ENCODE data around the gene UXT. TPM values are rescaled to one million over a fixed set of nuclear protein-coding genes. Genes with fewer than 3 reads are reported as not detected.

The UXT gene
- total and polyA plus RNA-seq, 4 donors, result 74.9 to 316 (median 132) TPM

DNA sequence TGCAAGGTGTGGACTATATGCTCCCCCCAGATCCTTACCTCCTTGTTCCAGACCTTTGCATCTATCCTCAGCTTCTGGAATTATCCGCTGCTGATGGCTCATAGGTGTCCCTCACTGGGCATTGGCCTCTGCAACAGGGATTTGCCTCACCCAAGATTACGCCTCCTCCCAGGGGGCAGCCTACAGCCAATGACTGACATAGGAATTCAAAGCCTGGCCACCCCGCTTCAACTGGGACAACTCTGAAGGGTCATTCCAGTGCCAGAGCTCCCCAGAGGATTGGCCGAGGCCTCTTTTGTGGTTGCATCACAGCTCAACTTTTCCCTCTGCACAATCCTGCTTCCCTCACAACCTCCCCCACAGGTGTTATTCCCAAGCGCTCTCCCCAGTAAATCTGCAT, 44.4 kb downstream of the UXT start:
- DNase-seq (no peak), ATAC-seq (ENCODE audit: low FRiP score) (no peak)
- Histone ChIP-seq H3K27me3 (ENCODE audit: control insufficient read depth in 1 of 2, insufficient read depth in 2 of 2, low read length in 1 of 2) (no peaks in the 10 kb centered on the region), H3K9me3 (ENCODE audit: control insufficient read depth, low read length) (no peaks in the 10 kb centered on the region), H3K36me3 (ENCODE audit: control insufficient read depth in 1 of 2, insufficient read depth in 2 of 2, low read length in 1 of 2) (no peaks in the 10 kb centered on the region), H3K27ac (ENCODE audit: low read depth in 1 of 2, low read length in 2 of 2) (no peak overlapping the region), H3K4me3 (ENCODE audit: low read length in 2 of 2) (no peak overlapping the region), H3K4me1 (ENCODE audit: control insufficient read depth in 1 of 2, insufficient read depth in 2 of 2, low read length in 2 of 2) (no peaks in the 10 kb centered on the region)
- 72 to 73% methylated on average over 5 of the region's 5 CpGs for whole genome bisulfite sequencing, 2 donors
- intact Hi-C loops (cut with DNase I), result no loop called here

DNA sequence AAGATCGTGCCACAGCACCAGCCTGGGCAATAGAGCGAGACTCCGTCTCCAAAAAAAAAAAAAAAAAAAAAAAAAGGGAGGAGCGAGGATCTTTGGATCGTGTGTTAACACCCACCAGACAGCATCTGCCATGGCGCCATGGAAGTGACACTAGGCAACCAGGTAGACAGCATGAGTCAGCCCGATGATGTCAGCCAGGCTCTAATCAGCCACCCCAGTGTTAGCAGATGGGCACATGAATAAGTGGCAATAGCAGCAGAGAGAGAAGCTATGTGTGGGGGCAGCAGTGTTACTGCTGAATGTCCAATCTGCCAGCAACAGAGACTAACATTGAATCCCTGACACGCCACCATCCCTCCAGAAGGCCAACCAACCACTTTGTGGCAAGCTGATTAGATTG, 45.9 kb downstream of the UXT start:
- H3K4me1 ChIP-seq (ENCODE audit: control insufficient read depth in 1 of 2, insufficient read depth in 2 of 2, low read length in 2 of 2), result no peaks in the 10 kb centered on the region
- intact Hi-C loops (cut with DNase I), result no loop called here
- H3K36me3 ChIP-seq (ENCODE audit: control insufficient read depth in 1 of 2, insufficient read depth in 2 of 2, low read length in 1 of 2), result no peaks in the 10 kb centered on the region
- H3K27ac ChIP-seq (ENCODE audit: low read depth in 1 of 2, low read length in 2 of 2), result no peak overlapping the region
- DNase-seq (no peak), ATAC-seq (ENCODE audit: low FRiP score) (no peak)
- no peak overlapping the region for H3K4me3 ChIP-seq (ENCODE audit: low read length in 2 of 2)
- no peaks in the 10 kb centered on the region for H3K9me3 ChIP-seq (ENCODE audit: control insufficient read depth, low read length)
- no peaks in the 10 kb centered on the region for H3K27me3 ChIP-seq (ENCODE audit: control insufficient read depth in 1 of 2, insufficient read depth in 2 of 2, low read length in 1 of 2)
- WGBS, 2 donors, result 81 to 92% methylated on average over 8 of the region's 8 CpGs

DNA sequence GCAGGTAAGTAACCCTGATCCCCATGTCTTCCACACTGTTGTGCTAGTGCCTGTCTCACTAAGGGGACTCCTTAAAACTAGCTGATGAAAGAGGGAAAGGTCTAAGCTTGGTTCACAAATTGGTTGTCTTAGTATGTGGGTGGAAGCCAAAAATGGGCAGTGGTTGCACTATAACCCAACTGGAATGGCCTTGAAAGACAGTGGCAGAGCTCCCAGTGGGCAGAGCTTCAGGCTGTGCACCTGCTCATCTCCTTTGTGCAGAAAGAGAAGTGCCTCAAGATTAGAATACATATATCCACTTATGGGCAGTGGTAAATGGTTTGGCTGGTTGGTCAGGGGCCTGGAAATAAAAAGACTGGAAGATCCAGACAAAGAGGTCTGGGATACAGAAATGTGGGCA, 46.6 kb downstream of the UXT start:
- Histone ChIP-seq H3K9me3 (ENCODE audit: control insufficient read depth, low read length) (no peaks in the 10 kb centered on the region), H3K27me3 (ENCODE audit: control insufficient read depth in 1 of 2, insufficient read depth in 2 of 2, low read length in 1 of 2) (no peaks in the 10 kb centered on the region), H3K36me3 (ENCODE audit: control insufficient read depth in 1 of 2, insufficient read depth in 2 of 2, low read length in 1 of 2) (no peaks in the 10 kb centered on the region), H3K27ac (ENCODE audit: low read depth in 1 of 2, low read length in 2 of 2) (no peak overlapping the region), H3K4me3 (ENCODE audit: low read length in 2 of 2) (no peak overlapping the region), H3K4me1 (ENCODE audit: control insufficient read depth in 1 of 2, insufficient read depth in 2 of 2, low read length in 2 of 2) (no peaks in the 10 kb centered on the region)
- intact Hi-C loops (cut with DNase I), result no loop called here
- ATAC-seq (ENCODE audit: low FRiP score) (no peak), DNase-seq (no peak)

DNA sequence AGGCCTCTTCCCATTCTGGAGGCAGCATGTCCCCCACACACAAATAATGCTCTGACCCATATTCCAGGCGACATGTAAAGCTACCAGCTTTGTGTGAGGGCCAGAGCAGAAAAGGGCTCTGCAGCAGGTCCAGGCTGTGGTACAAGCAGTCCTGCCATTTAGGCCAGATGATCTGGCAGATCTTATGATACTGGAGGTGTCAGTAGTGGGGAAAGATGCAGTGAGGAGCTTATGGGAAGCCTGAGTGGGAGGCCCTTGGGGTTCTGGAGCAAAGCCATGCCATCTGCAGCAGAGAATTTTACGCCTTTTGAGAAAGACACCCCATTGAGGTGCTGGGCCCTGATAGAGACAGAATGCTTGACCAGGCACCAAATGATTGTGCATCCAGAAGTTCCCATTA, 47.1 kb downstream of the UXT start:
- H3K27me3 ChIP-seq (ENCODE audit: control insufficient read depth in 1 of 2, insufficient read depth in 2 of 2, low read length in 1 of 2), result no peaks in the 10 kb centered on the region
- intact Hi-C loops (cut with DNase I), result no loop called here
- H3K4me1 ChIP-seq (ENCODE audit: control insufficient read depth in 1 of 2, insufficient read depth in 2 of 2, low read length in 2 of 2), result no peaks in the 10 kb centered on the region
- 65 to 92% methylated on average over 2 of the region's 2 CpGs for WGBS, 2 donors
- H3K9me3 ChIP-seq (ENCODE audit: control insufficient read depth, low read length), result no peaks in the 10 kb centered on the region
- no peak for DNase-seq
- no peak overlapping the region for H3K27ac ChIP-seq (ENCODE audit: low read depth in 1 of 2, low read length in 2 of 2)
- no peak for ATAC-seq (ENCODE audit: low FRiP score)
- H3K4me3 ChIP-seq (ENCODE audit: low read length in 2 of 2), result no peak overlapping the region
- no peaks in the 10 kb centered on the region for H3K36me3 ChIP-seq (ENCODE audit: control insufficient read depth in 1 of 2, insufficient read depth in 2 of 2, low read length in 1 of 2)

DNA sequence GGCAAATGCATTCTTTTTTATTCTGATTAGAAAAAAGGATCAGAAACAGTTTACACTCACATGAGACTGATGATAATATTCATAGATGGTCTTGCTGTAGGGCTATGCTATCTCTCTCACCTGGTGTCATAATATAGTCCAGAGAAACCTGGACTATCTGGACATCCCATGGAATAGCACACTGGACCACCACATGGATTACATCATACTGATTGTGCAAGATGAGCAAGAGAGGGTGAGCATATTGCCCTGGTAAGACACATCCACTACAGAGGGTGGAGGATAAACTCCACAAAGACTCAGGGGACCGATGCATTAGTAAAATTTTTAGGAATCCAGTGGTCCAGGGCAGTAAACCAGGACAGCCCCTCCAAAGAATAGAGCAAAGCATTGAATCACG, 47.5 kb downstream of the UXT start:
- ATAC-seq (ENCODE audit: low FRiP score) (no peak), DNase-seq (no peak)
- Histone ChIP-seq H3K9me3 (ENCODE audit: control insufficient read depth, low read length) (no peaks in the 10 kb centered on the region), H3K4me3 (ENCODE audit: low read length in 2 of 2) (no peak overlapping the region), H3K27ac (ENCODE audit: low read depth in 1 of 2, low read length in 2 of 2) (no peak overlapping the region), H3K4me1 (ENCODE audit: control insufficient read depth in 1 of 2, insufficient read depth in 2 of 2, low read length in 2 of 2) (no peaks in the 10 kb centered on the region), H3K27me3 (ENCODE audit: control insufficient read depth in 1 of 2, insufficient read depth in 2 of 2, low read length in 1 of 2) (no peaks in the 10 kb centered on the region), H3K36me3 (ENCODE audit: control insufficient read depth in 1 of 2, insufficient read depth in 2 of 2, low read length in 1 of 2) (no peaks in the 10 kb centered on the region)
- intact Hi-C loops (cut with DNase I), result no loop called here
- 64 to 91% methylated on average over 2 of the region's 2 CpGs for WGBS, 2 donors

DNA sequence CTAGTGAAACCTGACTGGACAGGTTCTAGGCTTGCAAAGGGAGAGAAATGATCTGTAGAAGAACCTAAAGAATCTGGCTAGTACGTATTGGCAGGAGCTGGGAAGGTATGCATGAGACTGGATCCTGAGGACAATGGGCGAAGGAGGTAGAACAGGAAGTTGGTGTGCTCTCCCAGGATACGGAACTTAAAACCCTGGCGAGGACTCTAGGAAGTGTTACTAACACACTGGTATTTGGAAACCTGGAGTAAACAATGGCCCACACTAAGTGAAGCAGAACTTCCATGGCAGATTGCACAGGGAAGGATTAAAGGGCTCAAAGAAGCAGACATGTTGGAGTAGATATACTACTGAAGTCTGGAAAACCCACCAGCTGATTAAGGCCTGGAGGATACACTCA, 48.5 kb downstream of the UXT start:
- DNase-seq, result no peak
- Histone ChIP-seq H3K4me1 (ENCODE audit: control insufficient read depth in 1 of 2, insufficient read depth in 2 of 2, low read length in 2 of 2) (no peaks in the 10 kb centered on the region), H3K4me3 (ENCODE audit: low read length in 2 of 2) (no peak overlapping the region), H3K9me3 (ENCODE audit: control insufficient read depth, low read length) (no peaks in the 10 kb centered on the region), H3K36me3 (ENCODE audit: control insufficient read depth in 1 of 2, insufficient read depth in 2 of 2, low read length in 1 of 2) (no peaks in the 10 kb centered on the region), H3K27ac (ENCODE audit: low read depth in 1 of 2, low read length in 2 of 2) (no peak overlapping the region), H3K27me3 (ENCODE audit: control insufficient read depth in 1 of 2, insufficient read depth in 2 of 2, low read length in 1 of 2) (no peaks in the 10 kb centered on the region)
- intact Hi-C loops (cut with DNase I), result no loop called here
- no peak for ATAC-seq (ENCODE audit: low FRiP score)
- WGBS, 2 donors, result 83 to 93% methylated on average over 4 of the region's 4 CpGs

DNA sequence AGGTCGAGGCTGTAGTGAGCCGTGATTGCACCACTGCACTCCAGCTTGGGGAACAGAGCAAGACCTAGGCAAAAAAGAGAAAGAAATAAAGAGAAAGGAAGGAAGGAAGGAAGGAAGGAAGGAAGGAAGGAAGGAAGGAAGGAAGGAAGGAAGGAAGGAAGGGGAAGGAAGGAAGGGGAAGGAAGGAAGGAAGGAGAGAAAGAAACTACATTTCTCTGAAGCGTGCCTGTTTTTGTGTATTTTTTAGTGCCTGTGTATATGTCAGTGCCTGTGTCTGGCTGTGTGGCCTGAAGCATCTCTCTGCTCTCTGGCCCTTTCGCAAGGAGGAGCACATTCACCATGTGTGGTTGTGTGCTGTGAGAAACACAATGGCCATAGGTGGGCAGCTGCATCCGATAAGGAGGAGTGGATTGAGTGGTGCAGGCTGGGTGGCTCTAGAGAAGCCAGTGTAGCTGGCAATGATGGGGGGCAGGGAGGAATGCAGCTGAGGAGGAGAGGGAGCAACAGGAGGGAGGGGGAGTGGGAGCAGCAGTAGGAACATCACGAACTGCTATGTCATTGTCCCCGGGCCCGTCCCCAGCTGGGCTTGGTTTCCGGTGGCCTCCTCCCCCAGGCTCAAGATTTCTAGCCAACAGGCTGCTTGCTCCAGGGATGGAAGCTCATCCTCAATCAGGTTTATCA, 50.7 kb downstream of the UXT start:
- no peaks in the 10 kb centered on the region for H3K9me3 ChIP-seq (ENCODE audit: control insufficient read depth, low read length)
- WGBS, 2 donors, result 51 to 73% methylated on average over 9 of the region's 9 CpGs
- H3K27ac ChIP-seq (ENCODE audit: low read depth in 1 of 2, low read length in 2 of 2), result no peak overlapping the region
- no peaks in the 10 kb centered on the region for H3K36me3 ChIP-seq (ENCODE audit: control insufficient read depth in 1 of 2, insufficient read depth in 2 of 2, low read length in 1 of 2)
- H3K4me3 ChIP-seq (ENCODE audit: low read length in 2 of 2), result no peak overlapping the region
- H3K4me1 ChIP-seq (ENCODE audit: control insufficient read depth in 1 of 2, insufficient read depth in 2 of 2, low read length in 2 of 2), result no peaks in the 10 kb centered on the region
- no peaks in the 10 kb centered on the region for H3K27me3 ChIP-seq (ENCODE audit: control insufficient read depth in 1 of 2, insufficient read depth in 2 of 2, low read length in 1 of 2)
- ATAC-seq (ENCODE audit: low FRiP score) (no peak), DNase-seq (no peak)
- intact Hi-C loops (cut with DNase I), result no loop called here

DNA sequence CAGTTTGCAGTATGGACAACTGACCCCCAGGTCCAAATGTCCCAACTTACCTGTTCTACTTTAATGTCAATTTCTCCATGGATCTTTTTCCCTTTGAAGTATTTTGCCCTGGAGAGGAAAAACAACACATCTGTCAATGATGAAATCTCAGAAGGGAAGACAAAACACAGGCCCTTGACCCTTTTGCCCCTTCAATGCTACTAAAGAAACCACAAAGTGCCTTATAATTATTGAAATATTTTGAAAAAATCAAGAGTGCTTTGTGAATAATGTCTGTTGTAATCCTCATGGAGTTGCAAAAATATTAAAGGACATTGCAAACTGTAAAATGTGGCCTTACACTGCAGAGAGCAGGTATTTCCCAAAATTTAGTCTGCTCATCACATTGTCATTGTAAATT, 51.9 kb downstream of the UXT start:
- ATAC-seq (ENCODE audit: low FRiP score) (no peak), DNase-seq (no peak)
- Histone ChIP-seq H3K27ac (ENCODE audit: low read depth in 1 of 2, low read length in 2 of 2) (no peak overlapping the region), H3K4me3 (ENCODE audit: low read length in 2 of 2) (no peak overlapping the region), H3K27me3 (ENCODE audit: control insufficient read depth in 1 of 2, insufficient read depth in 2 of 2, low read length in 1 of 2) (no peaks in the 10 kb centered on the region), H3K36me3 (ENCODE audit: control insufficient read depth in 1 of 2, insufficient read depth in 2 of 2, low read length in 1 of 2) (no peaks in the 10 kb centered on the region), H3K9me3 (ENCODE audit: control insufficient read depth, low read length) (no peaks in the 10 kb centered on the region), H3K4me1 (ENCODE audit: control insufficient read depth in 1 of 2, insufficient read depth in 2 of 2, low read length in 2 of 2) (no peaks in the 10 kb centered on the region)
- intact Hi-C loops (cut with DNase I), result no loop called here

DNA sequence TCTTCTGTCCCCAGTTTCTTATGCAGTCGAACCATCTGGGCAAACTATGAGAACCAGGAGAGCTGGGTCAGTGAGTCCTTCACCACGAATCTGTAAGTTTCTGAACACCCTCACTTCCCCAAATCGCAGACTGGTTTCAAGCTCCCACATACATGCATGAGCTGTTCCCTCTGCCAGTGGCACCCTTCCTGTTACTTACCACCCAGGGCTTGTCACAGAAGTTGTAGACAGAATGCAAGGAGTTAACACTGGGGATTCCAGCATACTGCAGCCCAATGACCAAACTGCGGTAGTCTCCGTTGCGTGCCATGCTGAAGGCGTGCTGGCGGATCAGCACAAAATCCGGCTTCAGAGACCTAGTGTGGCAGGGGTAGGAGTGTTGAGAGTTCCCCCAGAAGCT, 54.0 kb downstream of the UXT start:
- intact Hi-C loops (cut with DNase I), result no loop called here
- no peaks in the 10 kb centered on the region for H3K4me1 ChIP-seq (ENCODE audit: control insufficient read depth in 1 of 2, insufficient read depth in 2 of 2, low read length in 2 of 2)
- no peaks in the 10 kb centered on the region for H3K36me3 ChIP-seq (ENCODE audit: control insufficient read depth in 1 of 2, insufficient read depth in 2 of 2, low read length in 1 of 2)
- no peaks in the 10 kb centered on the region for H3K27me3 ChIP-seq (ENCODE audit: control insufficient read depth in 1 of 2, insufficient read depth in 2 of 2, low read length in 1 of 2)
- no peak overlapping the region for H3K27ac ChIP-seq (ENCODE audit: low read depth in 1 of 2, low read length in 2 of 2)
- ATAC-seq (ENCODE audit: low FRiP score), result no peak
- H3K9me3 ChIP-seq (ENCODE audit: control insufficient read depth, low read length), result no peaks in the 10 kb centered on the region
- DNase-seq, result no peak
- H3K4me3 ChIP-seq (ENCODE audit: low read length in 2 of 2), result no peak overlapping the region
- 61 to 65% methylated on average over 9 of the region's 9 CpGs for WGBS, 2 donors

Data from aorta (tissue), 5 donors.